H1 (cell line): Measurements from ENCODE around the gene TSPAN15. TPM values are rescaled to one million over a fixed set of nuclear protein-coding genes. Genes with fewer than 3 reads are reported as not detected.

Experiments
- CTCF ChIA-PET: fragments of 300-600 bp; sonication (Branson Sonifier 250); formaldehyde crosslinking; loops from one replicate; lab custom pipeline; 2021; ENCODE audit not compliant: partially characterized antibody; lab: Charles Lee
- POLR2A ChIA-PET: fragments of 300-600 bp; sonication (Branson Sonifier 250); formaldehyde crosslinking; loops from one replicate; lab custom pipeline; 2021; ENCODE audit warnings: inconsistent platforms; ENCODE audit not compliant: partially characterized antibody; lab: Charles Lee
- DNase-seq, 2 experiments: peaks; one replicate each; pipeline versions ENCODE4 v3.0.0 to v3.0.0-alpha.2; 2010 to 2022; ENCODE audit warnings: low spot score in 2 of 2, low read depth in 1 of 2, mixed read lengths in 1 of 2
- FAIRE-seq: peaks from 2 replicates; lab custom pipeline; 2011; peaks lifted over from hg19 to GRCh38; lab: Jason Lieb, UNC
- H2AFZ ChIP-seq: 2 replicates; pipeline ENCODE4 v1.8.1; 2012; ENCODE audit warnings: low read length, inconsistent platforms
- H2AK5ac ChIP-seq: 2 replicates; pipeline ENCODE4 v1.6.1; 2013; ENCODE audit warnings: low read depth, low read length
- H2BK120ac ChIP-seq: replicated peaks from 2 replicates; pipeline ENCODE3; 2013; ENCODE audit warnings: low read depth, low read length, inconsistent platforms
- H2BK12ac ChIP-seq: 2 replicates; pipeline ENCODE4 v1.6.1; 2013; ENCODE audit warnings: low read depth, low read length
- H2BK15ac ChIP-seq: 2 replicates; pipeline ENCODE4 v1.6.1; 2013; ENCODE audit warnings: low read length
- H2BK20ac ChIP-seq: 2 replicates; pipeline ENCODE4 v1.6.1; 2013; ENCODE audit warnings: low read length
- H2BK5ac ChIP-seq: 2 replicates; pipeline ENCODE4 v1.6.1; 2013; ENCODE audit warnings: low read depth, low read length
- H3K14ac ChIP-seq: 2 replicates; pipeline ENCODE4 v1.6.1; 2013; ENCODE audit warnings: inconsistent platforms; ENCODE audit not compliant: insufficient read length
- H3K18ac ChIP-seq: 2 replicates; pipeline ENCODE4 v1.6.1; 2013; ENCODE audit warnings: low read length; ENCODE audit errors: extremely low read depth
- H3K23ac ChIP-seq: 2 replicates; pipeline ENCODE4 v1.6.1; 2013; ENCODE audit warnings: inconsistent platforms; ENCODE audit not compliant: insufficient read length
- H3K23me2 ChIP-seq: 2 replicates; pipeline ENCODE4 v1.6.1; 2013; ENCODE audit warnings: low read depth, low read length
- H3K27ac ChIP-seq: 2 replicates; pipeline ENCODE4 v1.6.1; 2011; ENCODE audit warnings: low read depth, low read length, inconsistent platforms
- H3K27me3 ChIP-seq, 4 experiments: replicated peaks in 1 of 4; 1 replicate in 1 of 4; 2 replicates in 3 of 4; pipeline versions ENCODE4 v1.6.1 to v1.8.1; 2011 to 2013; ENCODE audit warnings: low read length in 3 of 4, mild to moderate bottlenecking in 3 of 4, inconsistent platforms in 2 of 4, mixed read lengths in 2 of 4, moderate library complexity in 1 of 4; ENCODE audit not compliant: control insufficient read depth in 3 of 4, insufficient read depth in 3 of 4; ENCODE audit errors: extremely low read depth in 1 of 4
- H3K36me3 ChIP-seq, 4 experiments: 2 replicates each; pipeline versions ENCODE4 v1.6.1 to v1.8.1; 2011 to 2013; ENCODE audit warnings: mild to moderate bottlenecking in 4 of 4, low read length in 3 of 4, moderate library complexity in 2 of 4, control low read depth in 1 of 4, inconsistent platforms in 1 of 4; ENCODE audit not compliant: insufficient read depth in 4 of 4, control insufficient read depth in 2 of 4
- H3K4ac ChIP-seq: replicated peaks from 2 replicates; pipeline ENCODE3; 2013; ENCODE audit warnings: low read length, low read depth, mixed read lengths, inconsistent platforms; ENCODE audit not compliant: insufficient read length
- H3K4me1 ChIP-seq, 4 experiments: replicated peaks in 1 of 4; 1 replicate in 1 of 4; 2 replicates in 3 of 4; pipeline versions ENCODE4 v1.6.1 to v1.8.1; 2011 to 2013; ENCODE audit warnings: low read length in 3 of 4, inconsistent platforms in 2 of 4, mixed read lengths in 1 of 4; ENCODE audit not compliant: insufficient read depth in 4 of 4, control insufficient read depth in 3 of 4
- H3K4me2 ChIP-seq, 2 experiments: 2 replicates each; pipeline versions ENCODE4 v1.6.1 to v1.8.1; 2011 to 2013; ENCODE audit warnings: low read depth in 2 of 2, low read length in 2 of 2, control low read depth in 1 of 2, inconsistent platforms in 1 of 2, mild to moderate bottlenecking in 1 of 2; ENCODE audit not compliant: insufficient read depth in 1 of 2
- H3K4me3 ChIP-seq, 4 experiments: fragments of 200-600, 300-600 bp in 1 of 4; sonication (generic), shearing (Covaris generic), sonication (Bioruptor Twin) in 1 of 4; 2 replicates each; pipeline versions ENCODE4 v1.5.1 to v1.8.1; 2011 to 2016; ENCODE audit warnings: low read length in 4 of 4, low read depth in 3 of 4, control low read depth in 2 of 4, inconsistent platforms in 2 of 4, mild to moderate bottlenecking in 2 of 4, mixed read lengths in 1 of 4, moderate library complexity in 1 of 4; ENCODE audit not compliant: insufficient read depth in 2 of 4; ENCODE audit errors: extremely low read depth in 1 of 4
- H3K56ac ChIP-seq: replicated peaks from 2 replicates; pipeline ENCODE3; 2013; ENCODE audit warnings: low read depth, mild to moderate bottlenecking, mixed read lengths, low read length, inconsistent platforms; ENCODE audit not compliant: insufficient read length
- H3K79me1 ChIP-seq: 2 replicates; pipeline ENCODE4 v1.6.1; 2013; ENCODE audit warnings: low read depth, low read length, control low read depth
- H3K79me2 ChIP-seq, 2 experiments: 2 replicates each; pipeline versions ENCODE4 v1.6.1 to v1.8.1; 2012 to 2013; ENCODE audit warnings: low read length in 2 of 2, mild to moderate bottlenecking in 2 of 2, inconsistent platforms in 1 of 2; ENCODE audit not compliant: insufficient read depth in 2 of 2, control insufficient read depth in 1 of 2
- H3K9ac ChIP-seq, 4 experiments: replicated peaks in 1 of 4; 1 replicate in 1 of 4; 2 replicates in 3 of 4; pipeline versions ENCODE4 v1.6.1 to v1.8.1; 2011 to 2013; ENCODE audit warnings: low read depth in 3 of 4, low read length in 3 of 4, control low read depth in 2 of 4, mild to moderate bottlenecking in 2 of 4, moderate library complexity in 2 of 4, inconsistent platforms in 1 of 4; ENCODE audit errors: extremely low read depth in 1 of 4
- H3K9me3 ChIP-seq, 2 experiments: 2 replicates each; pipeline versions ENCODE4 v1.6.1 to v1.8.1; 2012 to 2013; ENCODE audit warnings: mild to moderate bottlenecking in 2 of 2, moderate library complexity in 2 of 2, control low read depth in 1 of 2, inconsistent platforms in 1 of 2, low read depth in 1 of 2, low read length in 1 of 2, mixed read lengths in 1 of 2; ENCODE audit not compliant: insufficient read depth in 2 of 2
- H4K20me1 ChIP-seq, 2 experiments: replicated peaks in 1 of 2; 2 replicates each; pipeline versions ENCODE3 to v1.8.1; 2011 to 2013; ENCODE audit warnings: inconsistent platforms in 2 of 2, low read length in 2 of 2, mild to moderate bottlenecking in 1 of 2; ENCODE audit not compliant: insufficient read depth in 2 of 2, control insufficient read depth in 1 of 2
- H4K5ac ChIP-seq: 2 replicates; pipeline ENCODE4 v1.6.1; 2013; ENCODE audit warnings: low read length, low read depth, mixed read lengths, inconsistent platforms; ENCODE audit not compliant: insufficient read length
- H4K8ac ChIP-seq: 2 replicates; pipeline ENCODE4 v1.8.0; 2013; ENCODE audit warnings: mild to moderate bottlenecking, moderate library complexity, low read length, inconsistent platforms; ENCODE audit not compliant: insufficient read depth; ENCODE audit errors: extremely low read depth
- H4K91ac ChIP-seq: replicated peaks from 2 replicates; pipeline ENCODE3; 2013; ENCODE audit warnings: low read length, mixed read lengths, inconsistent platforms; ENCODE audit not compliant: insufficient read length
- BRCA1 ChIP-seq: IDR thresholded peaks from 2 replicates; pipeline ENCODE4 v1.6.1; 2012; ENCODE audit warnings: low read depth, low read length, improper control_type of control experiment
- CBX8 ChIP-seq: fragments of 300-800, 300-1000 bp; sonication (generic); IDR thresholded peaks from 2 replicates; pipeline ENCODE4 v1.7.1; 2016; ENCODE audit warnings: low read depth, low read length, borderline replicate concordance
- GABPA ChIP-seq: IDR thresholded peaks from 2 replicates; pipeline ENCODE4 v1.6.1; 2011; ENCODE audit warnings: mild to moderate bottlenecking, low read length, moderate library complexity, borderline replicate concordance; ENCODE audit not compliant: insufficient read depth
- KDM5A ChIP-seq: fragments of 200-600 bp; IDR thresholded peaks from 2 replicates; pipeline ENCODE4 v1.7.1; 2012; ENCODE audit warnings: mild to moderate bottlenecking, low read length, inconsistent platforms, mixed read lengths
- RAD21 ChIP-seq, 2 experiments: IDR thresholded peaks in 1 of 2; conservative IDR thresholded peaks in 1 of 2; 2 replicates each; pipeline ENCODE4 v1.6.1; 2011; ENCODE audit warnings: low read depth in 2 of 2, low read length in 2 of 2, improper control_type of control experiment in 1 of 2, inconsistent platforms in 1 of 2, mild to moderate bottlenecking in 1 of 2, moderate library complexity in 1 of 2
- SIX5 ChIP-seq: IDR thresholded peaks from 2 replicates; pipeline ENCODE4 v1.6.1; 2011; ENCODE audit warnings: mild to moderate bottlenecking, low read depth, low read length
- SP1 ChIP-seq: IDR thresholded peaks from 2 replicates; pipeline ENCODE4 v1.6.1; 2011; ENCODE audit warnings: low read depth, low read length
- SP4 ChIP-seq: IDR thresholded peaks from 2 replicates; pipeline ENCODE4 v1.6.1; 2012; ENCODE audit warnings: low read length, inconsistent platforms
- WGBS, 2 experiments: shearing (Covaris generic) in 1 of 2; methylation state at CpG; one replicate each; pipeline versions ENCODE4 v1.1.6 to v1.1.7; 2013 to 2015; ENCODE audit warnings: low lambda C conversion rate in 2 of 2, mixed read lengths in 2 of 2, inconsistent platforms in 1 of 2, low coverage in 1 of 2, missing lambda C conversion rate in 1 of 2; ENCODE audit not compliant: insufficient replicate concordance in 2 of 2, insufficient coverage in 1 of 2, insufficient read length in 1 of 2; ENCODE audit errors: extremely low coverage in 1 of 2, missing lambda C conversion rate in 1 of 2; 5-methylcytosine and 5-hydroxymethylcytosine counted together
- polyA plus RNA-seq, 7 experiments: library from polyadenylated mRNA; depleted of rRNA in 3 of 7; stranded (reverse) in 5 of 7; unstranded in 2 of 7; fragments of >200 nt in 5 of 7; fragments of 200-250 nt in 2 of 7; gene quantifications; 1 replicate in 5 of 7; 2 replicates in 1 of 7; 4 replicates in 1 of 7; pipeline versions ENCODE4 v1.2.1 to v1.2.3, GENCODE V29; 2011 to 2013; ENCODE audit warnings: missing spikeins in 2 of 7, mixed read lengths in 2 of 7
- total RNA-seq: library from RNA; stranded (reverse); fragmentation: NEBNext Ultra II Directional; extraction: Animal tissue kit (Norgen Biotek cat#: 25700); gene quantifications from 2 replicates; pipeline ENCODE4 v1.2.1, GENCODE V29; 2021
- TF ChIP-seq, protein P1 (sequence below): IDR thresholded peaks from 2 replicates; pipeline ENCODE4 v1.6.1; 2012; ENCODE audit warnings: low read length, inconsistent platforms

TSPAN15 gene
- total and polyA plus RNA-seq, 2 of the 8 experiments (the other 6 are each of a cell fraction or from before 2014, with no cell fraction given) = 9.7 to 20.0 TPM

DNA sequence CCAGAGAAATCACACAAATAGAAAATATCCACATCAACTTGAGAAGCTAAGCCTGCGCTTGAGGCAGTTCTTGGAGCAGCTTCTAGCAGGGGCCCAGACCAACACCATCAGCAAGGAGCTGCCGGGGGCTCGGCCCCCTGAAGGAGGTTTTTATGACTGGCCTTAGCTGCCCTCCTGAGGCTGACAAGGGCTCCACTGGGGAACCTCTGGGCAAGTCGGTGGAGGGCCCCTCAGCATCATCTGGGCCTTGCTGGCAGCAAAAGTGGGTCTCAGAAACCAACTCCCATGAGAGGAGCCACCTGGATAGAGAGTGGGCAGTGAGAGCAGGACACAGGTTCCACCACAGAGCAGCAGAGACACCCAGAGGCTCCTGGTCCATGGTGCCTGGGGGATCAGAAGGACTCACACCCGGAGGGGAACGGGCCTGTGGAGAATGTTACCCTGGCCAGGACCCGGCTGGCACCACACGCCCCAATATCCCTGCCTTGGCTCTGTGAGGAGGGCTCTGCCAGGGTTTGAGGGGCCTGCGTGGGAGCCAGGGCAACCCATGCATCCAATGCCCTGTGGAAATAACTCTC lies 66.1 kb downstream of the TSPAN15 start:
- Histone ChIP-seq H3K4ac (no peak overlapping the region), H2BK20ac (no peak overlapping the region), H4K5ac (no peak overlapping the region), H4K8ac (no peak overlapping the region), H2AFZ (no peak overlapping the region), H2BK12ac (no peak overlapping the region), H2BK5ac (no peak overlapping the region), H3K4me1 (peaks cover 0 to 2% (median 0%) of the 10 kb centered on the region in 4 experiments; a peak in 2 of 7 replicates), H3K79me1 (no peaks in the 10 kb centered on the region), H3K23me2 (no peaks in the 10 kb centered on the region), H4K20me1 (no peaks in the 10 kb centered on the region), H3K27me3 (no peaks in the 10 kb centered on the region), H3K79me2 (no peaks in the 10 kb centered on the region), H3K4me3 (no peak overlapping the region), H3K36me3 (no peaks in the 10 kb centered on the region), H3K23ac (no peak overlapping the region), H3K18ac (no peak overlapping the region), H2BK15ac (no peak overlapping the region), H3K27ac (no peak overlapping the region), H2AK5ac (no peak overlapping the region), H2BK120ac (no peak overlapping the region), H3K14ac (no peak overlapping the region), H3K4me2 (no peak overlapping the region), H3K9me3 (peaks cover 3 to 4% of the 10 kb centered on the region in 2 experiments; a peak in 1 of 4 replicates), H3K56ac (no peak overlapping the region), H3K9ac (no peak overlapping the region), H4K91ac (no peak overlapping the region)
- DNase-seq (no peak), FAIRE-seq (no peak)
- 95% methylated on average over 9 of the region's 9 CpGs; no CpG with 5 or more reads in 1 of the 2 experiments for WGBS, 2 experiments
- POLR2A ChIA-PET = interaction anchor here (6.1 kb wide), 1 partner anchor 119 kb away, joined by 59 read pairs; no protein-coding TSS in a partner anchor
- CTCF ChIA-PET = interaction anchor here (0.9 to 28.6 kb wide), 19 partner anchors 9 to 398 kb away, joined by 3 to 1068 read pairs (median 20); partner anchors contain the start of genes FAM241B, NEUROG3 and TSPAN15
- TF ChIP-seq RAD21 (IDR thresholded peaks at IDR 0.05 in 1 of 2, conservative IDR thresholded peaks at IDR 0.05 in 1 of 2; ENCODE audit: low read depth in 2 of 2, low read length in 2 of 2) (no peak), BRCA1 (no peak), GABPA (no peak), SP1 (no peak), CBX8 (no peak), KDM5A (no peak), SIX5 (no peak), SP4 (no peak)
- TF ChIP-seq, protein P1, sequence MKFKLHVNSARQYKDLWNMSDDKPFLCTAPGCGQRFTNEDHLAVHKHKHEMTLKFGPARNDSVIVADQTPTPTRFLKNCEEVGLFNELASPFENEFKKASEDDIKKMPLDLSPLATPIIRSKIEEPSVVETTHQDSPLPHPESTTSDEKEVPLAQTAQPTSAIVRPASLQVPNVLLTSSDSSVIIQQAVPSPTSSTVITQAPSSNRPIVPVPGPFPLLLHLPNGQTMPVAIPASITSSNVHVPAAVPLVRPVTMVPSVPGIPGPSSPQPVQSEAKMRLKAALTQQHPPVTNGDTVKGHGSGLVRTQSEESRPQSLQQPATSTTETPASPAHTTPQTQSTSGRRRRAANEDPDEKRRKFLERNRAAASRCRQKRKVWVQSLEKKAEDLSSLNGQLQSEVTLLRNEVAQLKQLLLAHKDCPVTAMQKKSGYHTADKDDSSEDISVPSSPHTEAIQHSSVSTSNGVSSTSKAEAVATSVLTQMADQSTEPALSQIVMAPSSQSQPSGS = no peak
